GM21786 (cell line): ENCODE results near the gene PDE6D.

Experiments used
- ATAC-seq: cut with Tn5 transposase; IDR thresholded peaks from one replicate; pipeline ENCODE4 v1.9.1; 2021; ENCODE audit not compliant: unreplicated experiment

The PDE6D gene

GRCh38 chr2:231780909-231781797 is at the start of gene PDE6D:
Gene PDE6D (minus strand): TSS chr2:231781282. CDS start chr2:231781114, 168 bp downstream.
- ATAC-seq = peak; percentile 92

- no peak for ATAC-seq
Observed at GRCh38 chr2:231821908-231822307, 40.8 kb upstream of the PDE6D start.

GRCh38 chr2:231820786-231821303 is 39.8 kb upstream of the PDE6D start:
- ATAC-seq = no peak

GRCh38 chr2:231819447-231820042 is 38.5 kb upstream of the PDE6D start:
- ATAC-seq = no peak

GRCh38 chr2:231816327-231817026 is 35.4 kb upstream of the PDE6D start:
- ATAC-seq = no peak

- ATAC-seq = no peak
Observed at GRCh38 chr2:231810905-231811304, 29.8 kb upstream of the PDE6D start.

- no peak for ATAC-seq
Observed at GRCh38 chr2:231807020-231807419, 25.9 kb upstream of the PDE6D start.

- no peak for ATAC-seq
Observed at GRCh38 chr2:231803501-231804138, 22.5 kb upstream of the PDE6D start.

- ATAC-seq = no peak
Observed at GRCh38 chr2:231800493-231801091, 19.5 kb upstream of the PDE6D start.

- no peak for ATAC-seq
Observed at GRCh38 chr2:231795525-231796327, 14.6 kb upstream of the PDE6D start.

GRCh38 chr2:231794383-231794782 is 13.3 kb upstream of the PDE6D start:
- no peak for ATAC-seq

- no peak for ATAC-seq
Observed at GRCh38 chr2:231791107-231791506, 10.0 kb upstream of the PDE6D start.

- ATAC-seq = no peak
Observed at GRCh38 chr2:231786917-231787292, 5.8 kb upstream of the PDE6D start.

GRCh38 chr2:231786177-231786916 is 5.3 kb upstream of the PDE6D start, which contains the start of gene COPS7B:
Gene COPS7B (plus strand): TSS chr2:231786445. CDS start chr2:231788571, 2,126 bp downstream.
- peak; percentile 57 for ATAC-seq

GRCh38 chr2:231785822-231786176 is 4.7 kb upstream of the PDE6D start:
- no peak for ATAC-seq

GRCh38 chr2:231785413-231785812 is 4.3 kb upstream of the PDE6D start:
- no peak for ATAC-seq

GRCh38 chr2:231781798-231782726 is 980 bp upstream of the PDE6D start:
- ATAC-seq = no peak
